Endothelial cell of umbilical vein (primary cell): ENCODE measurements around the gene PPP1R26. TPM values are rescaled to one million over a fixed set of nuclear protein-coding genes. Genes with fewer than 3 reads are reported as not detected.

Experiments used
- BruUV-seq: library from RNA; stranded (reverse); fragments of 400-500 nt; replicated peaks from 2 replicates; lab custom pipeline; 2021; lab: Mats Ljungman, UMichigan
- CTCF ChIA-PET: fragments of 300-600, 350-600 bp; sonication (Branson Sonifier 250); formaldehyde crosslinking; loops from one replicate; lab custom pipeline; 2021; ENCODE audit warnings: antibody characterized with exemption, inconsistent platforms; lab: Charles Lee
- POLR2A ChIA-PET: fragments of 300-600, 350-600 bp; sonication (Branson Sonifier 250); formaldehyde crosslinking; loops from one replicate; lab custom pipeline; 2021; ENCODE audit warnings: antibody characterized with exemption, inconsistent platforms; lab: Charles Lee
- DNase-seq: peaks from one replicate; pipeline ENCODE4 v3.0.0-alpha.2; 2011; ENCODE audit warnings: low read depth, low spot score
- FAIRE-seq: peaks from 2 replicates; lab custom pipeline; 2011; peaks lifted over from hg19 to GRCh38; lab: Jason Lieb, UNC
- H2AFZ ChIP-seq: 2 replicates; pipeline ENCODE4 v1.6.0; 2012; ENCODE audit warnings: low read depth, low read length, control low read depth, inconsistent platforms
- H3K27ac ChIP-seq: 2 replicates; pipeline ENCODE4 v1.5.1; 2011; ENCODE audit warnings: low read depth, mild to moderate bottlenecking, control low read depth, low read length, moderate library complexity; ENCODE audit not compliant: insufficient read depth
- H3K27me3 ChIP-seq, 2 experiments: 2 replicates each; pipeline versions ENCODE4 v1.6.0 to v1.6.1; 2011; ENCODE audit warnings: low read length in 2 of 2, mixed read lengths in 1 of 2; ENCODE audit not compliant: control insufficient read depth in 2 of 2, insufficient read depth in 2 of 2
- H3K36me3 ChIP-seq, 2 experiments: 2 replicates in 1 of 2; 3 replicates in 1 of 2; pipeline ENCODE4 v1.5.1; 2011; ENCODE audit warnings: low read length in 2 of 2, mild to moderate bottlenecking in 1 of 2, moderate library complexity in 1 of 2; ENCODE audit not compliant: control insufficient read depth in 2 of 2, insufficient read depth in 2 of 2; ENCODE audit errors: extremely low read depth in 1 of 2
- H3K4me1 ChIP-seq: 3 replicates; pipeline ENCODE4 v1.5.1; 2011; ENCODE audit warnings: mild to moderate bottlenecking, low read length; ENCODE audit not compliant: control insufficient read depth, insufficient read depth; ENCODE audit errors: extremely low read depth
- H3K4me2 ChIP-seq: 2 replicates; pipeline ENCODE4 v1.6.1; 2011; ENCODE audit warnings: low read length, control low read depth, mixed read lengths; ENCODE audit not compliant: insufficient read depth
- H3K4me3 ChIP-seq, 3 experiments: fragments of 200-600 bp in 1 of 3; sonication (generic), shearing (Covaris generic) in 1 of 3; replicated peaks in 1 of 3; 2 replicates each; pipeline ENCODE4 v1.5.1; 2011 to 2016; ENCODE audit warnings: control low read depth in 3 of 3, low read length in 3 of 3, mild to moderate bottlenecking in 2 of 3, inconsistent platforms in 1 of 3, low read depth in 1 of 3, moderate library complexity in 1 of 3; ENCODE audit not compliant: insufficient read depth in 1 of 3
- H3K79me2 ChIP-seq: 2 replicates; pipeline ENCODE4 v1.6.0; 2012; ENCODE audit warnings: low read length, inconsistent platforms; ENCODE audit not compliant: control insufficient read depth, insufficient read depth
- H3K9ac ChIP-seq: replicated peaks from 2 replicates; pipeline ENCODE3; 2011; ENCODE audit warnings: low read length, control low read depth; ENCODE audit not compliant: insufficient read depth; ENCODE audit errors: extremely low read depth
- H3K9me1 ChIP-seq: replicated peaks from 3 replicates; pipeline ENCODE4 v1.6.0; 2011; ENCODE audit warnings: mild to moderate bottlenecking, low read length; ENCODE audit not compliant: control insufficient read depth, insufficient read depth; ENCODE audit errors: extremely low read depth
- H3K9me3 ChIP-seq: replicated peaks from 2 replicates; pipeline ENCODE4 v1.5.1; 2012; ENCODE audit warnings: low read length, inconsistent platforms; ENCODE audit not compliant: control insufficient read depth, insufficient read depth
- H4K20me1 ChIP-seq: replicated peaks from 2 replicates; pipeline ENCODE3; 2011; ENCODE audit warnings: mild to moderate bottlenecking, low read length; ENCODE audit not compliant: control insufficient read depth, insufficient read depth; ENCODE audit errors: extremely low read depth
- CTCF ChIP-seq, 2 donors: IDR thresholded peaks; 1 replicate in 1 of 2; 2 replicates in 1 of 2; pipeline ENCODE4 v1.5.1; 2011; ENCODE audit warnings: low read length in 2 of 2, mild to moderate bottlenecking in 2 of 2, moderate library complexity in 2 of 2, control low read depth in 1 of 2, inconsistent platforms in 1 of 2, low read depth in 1 of 2; ENCODE audit not compliant: insufficient read depth in 1 of 2; ENCODE audit errors: extremely low read depth in 1 of 2
- EZH2 ChIP-seq: IDR thresholded peaks from 2 replicates; pipeline ENCODE4 v1.6.1; 2012; ENCODE audit warnings: borderline replicate concordance, low read depth, mild to moderate bottlenecking, moderate library complexity, low read length, inconsistent platforms; ENCODE audit not compliant: severe bottlenecking
- FOS ChIP-seq: IDR thresholded peaks from 2 replicates; pipeline ENCODE4 v1.6.1; 2011; ENCODE audit warnings: mild to moderate bottlenecking, low read length, moderate library complexity, borderline replicate concordance; ENCODE audit not compliant: insufficient read depth
- GATA2 ChIP-seq: IDR thresholded peaks from 2 replicates; pipeline ENCODE4 v1.7.0; 2011; ENCODE audit warnings: low read depth, mild to moderate bottlenecking, moderate library complexity, mixed read lengths, low read length; ENCODE audit not compliant: insufficient read length, insufficient read depth
- JUN ChIP-seq: IDR thresholded peaks from 2 replicates; pipeline ENCODE4 v1.6.1; 2011; ENCODE audit warnings: borderline replicate concordance, low read depth; ENCODE audit not compliant: insufficient read length, insufficient read depth
- MAX ChIP-seq: IDR thresholded peaks from 2 replicates; pipeline ENCODE4 v1.6.1; 2011; ENCODE audit not compliant: insufficient read depth, insufficient read length
- MYC ChIP-seq: IDR thresholded peaks from one replicate; pipeline ENCODE4 v1.6.1; 2011; ENCODE audit warnings: mild to moderate bottlenecking, low read depth, low read length
- POLR2A ChIP-seq: IDR thresholded peaks from 2 replicates; pipeline ENCODE4 v1.6.1; 2012; ENCODE audit warnings: low read depth, mild to moderate bottlenecking, control low read depth, low read length
- POLR2AphosphoS5 ChIP-seq: IDR thresholded peaks from 2 replicates; pipeline ENCODE4 v1.6.1; 2012; ENCODE audit warnings: low read depth, mild to moderate bottlenecking, control low read depth, low read length, moderate library complexity; ENCODE audit not compliant: insufficient read depth
- dilution Hi-C: fragments of 300-500 bp; cut with MboI; formaldehyde crosslinking; loops from one replicate; pipeline ENCODE4 v1.15.0; 2019; ENCODE audit warnings: low sequenced_read_pairs; ENCODE audit not compliant: extremely low pct_ligation_motif_present
- intact Hi-C: fragments of 100-400 bp; cut with micrococcal nuclease; formaldehyde crosslinking; loops from one replicate; pipeline ENCODE4 v1.10.0; 2022
- polyA plus RNA-seq, 4 experiments: library from polyadenylated mRNA; depleted of rRNA in 3 of 4; stranded (reverse) in 3 of 4; unstranded in 1 of 4; fragments of >200 nt; gene quantifications; 2 replicates each; pipeline versions ENCODE4 v1.2.1 to v1.2.3, GENCODE V29; 2011 to 2012; ENCODE audit warnings: missing spikeins in 1 of 4
- total RNA-seq: library from RNA; stranded (reverse); gene quantifications from 2 replicates; pipeline ENCODE4 v1.2.3, GENCODE V29; 2021

The PPP1R26 gene
- total and polyA plus RNA-seq, 2 donors (not counting 3 experiments of a cell fraction or from before 2014, with no cell fraction given) = 5.9 to 16.9 TPM

- Histone ChIP-seq H3K4me1 (peaks cover 4% of the 10 kb centered on the region), H3K27me3 (no peaks in the 10 kb centered on the region), H3K9ac (no peak overlapping the region), H4K20me1 (no peaks in the 10 kb centered on the region), H3K36me3 (peaks cover 0 to 9% of the 10 kb centered on the region in 2 experiments), H3K4me2 (no peak overlapping the region), H3K27ac (no peak overlapping the region), H3K4me3 (no peak overlapping the region), H3K9me1 (no peaks in the 10 kb centered on the region), H2AFZ (no peak overlapping the region), H3K79me2 (no peaks in the 10 kb centered on the region), H3K9me3 (no peaks in the 10 kb centered on the region)
- dilution Hi-C loops = no loop called here
- intact Hi-C loops = no loop called here
- no TSS peak for BruUV-seq
- TF ChIP-seq CTCF (IDR thresholded peaks at IDR 0.05; ENCODE audit: extremely low read depth in 1 of 2, insufficient read depth in 1 of 2, low read depth in 1 of 2, low read length in 2 of 2) (no peak), FOS (no peak), GATA2 (no peak), MYC (no peak), EZH2 (no peak), JUN (no peak), MAX (no peak), POLR2AphosphoS5 (no peak), POLR2A (no peak)
- ChIA-PET CTCF (no interaction called here), POLR2A (no interaction called here)
- no peak for FAIRE-seq
- DNase-seq = no peak
These were observed 29.9 kb downstream of the PPP1R26 start for GRCh38 chr9:135509458-135509857.
